ENCODE results near the gene DCDC2.

DCDC2 gene

DNA sequence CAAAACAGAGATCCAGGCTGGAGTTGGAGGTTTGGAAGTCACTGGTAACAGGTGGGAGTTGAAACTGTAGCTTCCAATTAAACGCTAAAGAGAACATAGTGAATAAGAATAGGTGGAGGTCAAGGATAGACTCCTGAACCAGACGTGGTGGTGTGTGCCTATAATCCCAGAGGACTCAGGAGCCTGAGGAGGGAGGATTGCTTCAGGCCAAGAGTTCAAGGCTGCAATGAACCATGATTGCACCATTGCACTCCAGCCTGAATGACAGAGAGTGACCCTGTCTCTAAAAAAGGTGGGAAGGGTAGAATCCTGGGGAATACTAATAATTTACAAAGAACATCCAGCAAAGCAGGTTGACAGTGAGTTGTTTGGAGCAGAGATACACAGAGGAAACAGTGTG, 218.2 kb downstream of the DCDC2 start:
- DNase-seq = no peak

GRCh38 chr6:24139080-24139479, 218.8 kb downstream of the DCDC2 start:
- DNase-seq = no peak

- no peak for DNase-seq
These were observed 226.1 kb downstream of the DCDC2 start for GRCh38 chr6:24131751-24132150.

DNA sequence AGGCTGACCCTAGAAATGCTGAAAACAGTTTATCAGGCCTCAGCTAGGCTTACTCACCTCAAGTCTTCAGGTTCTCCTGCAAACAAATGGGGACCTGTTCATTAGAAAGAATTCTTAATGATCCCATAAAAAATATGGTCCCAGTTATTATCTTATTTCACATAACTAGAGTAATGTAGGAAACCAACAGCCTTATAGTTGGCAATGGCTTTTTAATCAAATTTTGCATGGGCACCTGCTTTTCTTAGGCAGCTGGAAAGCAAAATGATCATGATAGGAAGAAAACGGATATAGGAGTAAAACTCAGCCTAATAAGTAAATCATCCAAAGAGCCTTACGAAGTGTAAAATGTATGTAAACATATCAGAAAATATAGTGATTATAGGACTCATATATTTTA, 230.5 kb downstream of the DCDC2 start:
- DNase-seq = no peak

DNA sequence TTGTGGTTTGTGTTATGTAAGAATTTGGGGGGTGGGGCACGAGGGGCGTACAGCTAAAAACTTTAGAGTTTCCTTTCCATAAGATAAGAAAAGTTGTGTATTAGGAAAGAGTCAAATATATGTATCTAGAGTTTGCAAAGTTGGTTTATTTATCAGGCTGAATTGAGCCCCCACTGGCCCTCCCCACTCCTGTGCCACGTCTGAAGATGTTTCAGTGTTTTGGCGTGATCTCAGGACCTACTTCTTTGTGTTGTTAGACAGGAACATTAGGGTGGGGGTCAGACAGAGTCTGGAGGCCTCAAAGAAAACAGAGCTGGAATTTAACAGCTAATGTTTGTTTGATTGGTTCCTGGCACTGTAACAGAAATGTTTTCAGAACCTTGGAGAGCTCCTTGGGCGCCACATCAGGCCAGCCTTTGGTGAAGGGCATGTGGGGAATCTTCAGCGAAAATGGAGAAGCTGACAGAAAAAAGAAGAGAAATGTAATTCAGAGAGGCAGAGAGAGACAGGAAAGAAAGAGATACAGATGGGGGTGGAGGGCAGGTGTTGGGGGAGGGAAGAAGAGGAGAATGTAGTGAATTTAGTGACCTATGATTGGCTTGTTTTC, 231.2 kb downstream of the DCDC2 start:
- no peak for DNase-seq

GRCh38 chr6:24125980-24126379, 231.9 kb downstream of the DCDC2 start, which contains the start of gene NRSN1:
Gene NRSN1 (plus strand): TSS chr6:24126215. CDS start chr6:24134328, 8,113 bp downstream.
- peak; percentile 39 for DNase-seq

GRCh38 chr6:24122139-24122538, 235.7 kb downstream of the DCDC2 start:
- DNase-seq = no peak

All from NCI-H2081 treated with DMSO at 0.1 percent for 48 hours (cell line).